ENCODE data around the gene CNEP1R1.

GRCh38 chr16:50036426-50036825 is 11.4 kb downstream of the CNEP1R1 start:
- TF ChIP-seq EP300 (IDR thresholded peaks at IDR 0.05) (no peak), USF2 (IDR thresholded peaks at IDR 0.05) (no peak), CTCF (IDR thresholded peaks at IDR 0.05) (no peak), JUNB (IDR thresholded peaks at IDR 0.05) (no peak), CHD2 (IDR thresholded peaks at IDR 0.05; ENCODE audit: low read length, partially characterized antibody) (no peak), RAD21 (conservative IDR thresholded peaks at IDR 0.05 in 1 of 2, IDR thresholded peaks at IDR 0.05 in 1 of 2) (no peak), POLR2A (IDR thresholded peaks at IDR 0.05; ENCODE audit: low read length) (no peak), CBX2 (IDR thresholded peaks at IDR 0.05; ENCODE audit: borderline replicate concordance, low read depth) (no peak), ZC3H11A (IDR thresholded peaks at IDR 0.05) (no peak), CEBPB (IDR thresholded peaks at IDR 0.05) (no peak), RCOR1 (IDR thresholded peaks at IDR 0.05; ENCODE audit: low read depth, low read length) (no peak), REST (IDR thresholded peaks at IDR 0.05) (no peak), ATOH8 (CRISPR knock-in tag; IDR thresholded peaks at IDR 0.05; ENCODE audit: low read depth) (no peak), TP53 (CRISPR knock-in tag; IDR thresholded peaks at IDR 0.05) (no peak)
